Activated naive CD8-positive, alpha-beta T cell (primary cell): ENCODE results near the gene ZCWPW1.
"Not testable (repeated sequence)": the region's sequence is repeated elsewhere in the genome, so short reads cannot be mapped to it uniquely, and the experiment has no call there.

ENCODE experiments used
- H3K27ac Mint-ChIP-seq: one replicate; pipeline ENCODE4 v1.8.0; 2021; ENCODE audit warnings: mixed read lengths
- H3K27me3 Mint-ChIP-seq: one replicate; pipeline ENCODE4 v1.8.0; 2021; ENCODE audit warnings: mixed read lengths
- H3K36me3 Mint-ChIP-seq: one replicate; pipeline ENCODE4 v1.8.0; 2021; ENCODE audit warnings: mixed read lengths
- H3K4me1 Mint-ChIP-seq: one replicate; pipeline ENCODE4 v1.8.0; 2021; ENCODE audit warnings: low read depth, mixed read lengths
- H3K4me3 Mint-ChIP-seq: one replicate; pipeline ENCODE4 v1.8.0; 2021; ENCODE audit warnings: mild to moderate bottlenecking, mixed read lengths
- H3K9me3 Mint-ChIP-seq: one replicate; pipeline ENCODE4 v1.8.0; 2021; ENCODE audit warnings: low read depth, mixed read lengths

Gene ZCWPW1

GRCh38 chr7:100465702-100466311 lies 37.3 kb upstream of the ZCWPW1 start:
- no peaks in the 10 kb centered on the region for H3K9me3 Mint-ChIP-seq
- peaks cover 10% of the 10 kb centered on the region for H3K4me1 Mint-ChIP-seq
- H3K27me3 Mint-ChIP-seq = no peaks in the 10 kb centered on the region
- peak overlapping the region; percentile 22 for H3K27ac Mint-ChIP-seq
- H3K36me3 Mint-ChIP-seq = no peaks in the 10 kb centered on the region
- no peak overlapping the region for H3K4me3 Mint-ChIP-seq

- H3K27ac Mint-ChIP-seq = peak overlapping the region; percentile 22
- no peak overlapping the region for H3K4me3 Mint-ChIP-seq
- no peaks in the 10 kb centered on the region for H3K9me3 Mint-ChIP-seq
- no peaks in the 10 kb centered on the region for H3K27me3 Mint-ChIP-seq
- H3K36me3 Mint-ChIP-seq = no peaks in the 10 kb centered on the region
- H3K4me1 Mint-ChIP-seq = peaks cover 7% of the 10 kb centered on the region
Observed at GRCh38 chr7:100465299-100465698, 36.8 kb upstream of the ZCWPW1 start.

- Mint-ChIP-seq H3K36me3 (no peaks in the 10 kb centered on the region), H3K27me3 (no peaks in the 10 kb centered on the region), H3K4me1 (peaks cover 4% of the 10 kb centered on the region), H3K4me3 (no peak overlapping the region), H3K27ac (no peak overlapping the region), H3K9me3 (no peaks in the 10 kb centered on the region)
Observed at GRCh38 chr7:100464791-100465190, 36.3 kb upstream of the ZCWPW1 start.

GRCh38 chr7:100464210-100464660 lies 35.7 kb upstream of the ZCWPW1 start, which contains the start of gene SPACDR:
Gene SPACDR, minus strand, starts transcription at chr7:100464260. Its CDS starts 235 bp downstream, at chr7:100464025.
- no peak within 1 kb of the TSS for H3K4me3 Mint-ChIP-seq
- no peak within 1 kb of the TSS for H3K27ac Mint-ChIP-seq
- no peaks in the 10 kb centered on the region for H3K9me3 Mint-ChIP-seq
- H3K4me1 Mint-ChIP-seq = peaks cover 2% of the 10 kb centered on the region
- no peaks in the 10 kb centered on the region for H3K36me3 Mint-ChIP-seq
- H3K27me3 Mint-ChIP-seq = no peaks in the 10 kb centered on the region

- peaks cover 12% of the 10 kb centered on the region for H3K4me1 Mint-ChIP-seq
- no peak overlapping the region for H3K4me3 Mint-ChIP-seq
- no peak overlapping the region for H3K27ac Mint-ChIP-seq
- no peaks in the 10 kb centered on the region for H3K27me3 Mint-ChIP-seq
- no peaks in the 10 kb centered on the region for H3K36me3 Mint-ChIP-seq
- H3K9me3 Mint-ChIP-seq = no peaks in the 10 kb centered on the region
Observed at GRCh38 chr7:100457033-100457432, 28.5 kb upstream of the ZCWPW1 start.

GRCh38 chr7:100456562-100456961 lies 28.1 kb upstream of the ZCWPW1 start:
- Mint-ChIP-seq H3K36me3 (no peaks in the 10 kb centered on the region), H3K9me3 (no peaks in the 10 kb centered on the region), H3K27me3 (no peaks in the 10 kb centered on the region), H3K27ac (no peak overlapping the region), H3K4me1 (peaks cover 12% of the 10 kb centered on the region), H3K4me3 (no peak overlapping the region)

GRCh38 chr7:100455206-100455605 lies 26.7 kb upstream of the ZCWPW1 start:
- no peaks in the 10 kb centered on the region for H3K9me3 Mint-ChIP-seq
- no peaks in the 10 kb centered on the region for H3K36me3 Mint-ChIP-seq
- H3K27ac Mint-ChIP-seq = no peak overlapping the region
- no peaks in the 10 kb centered on the region for H3K27me3 Mint-ChIP-seq
- peaks cover 14% of the 10 kb centered on the region for H3K4me1 Mint-ChIP-seq
- H3K4me3 Mint-ChIP-seq = no peak overlapping the region

- not testable (repeated sequence) for H3K27me3 Mint-ChIP-seq, H3K9me3 Mint-ChIP-seq, H3K4me3 Mint-ChIP-seq, H3K36me3 Mint-ChIP-seq, H3K27ac Mint-ChIP-seq
- peaks cover 15% of the 10 kb centered on the region for H3K4me1 Mint-ChIP-seq
Observed at GRCh38 chr7:100453854-100454253, 25.4 kb upstream of the ZCWPW1 start.

- H3K9me3 Mint-ChIP-seq = no peaks in the 10 kb centered on the region
- no peaks in the 10 kb centered on the region for H3K27me3 Mint-ChIP-seq
- H3K4me3 Mint-ChIP-seq = no peak overlapping the region
- H3K27ac Mint-ChIP-seq = no peak overlapping the region
- no peaks in the 10 kb centered on the region for H3K36me3 Mint-ChIP-seq
- peaks cover 15% of the 10 kb centered on the region for H3K4me1 Mint-ChIP-seq
Observed at GRCh38 chr7:100452513-100452912, 24.0 kb upstream of the ZCWPW1 start.

GRCh38 chr7:100449190-100449795 lies 20.8 kb upstream of the ZCWPW1 start:
- Mint-ChIP-seq H3K9me3 (no peaks in the 10 kb centered on the region), H3K4me1 (peaks cover 14% of the 10 kb centered on the region), H3K27ac (peak overlapping the region; percentile 16), H3K36me3 (no peaks in the 10 kb centered on the region), H3K27me3 (no peaks in the 10 kb centered on the region), H3K4me3 (no peak overlapping the region)

- not testable (repeated sequence) for H3K27me3 Mint-ChIP-seq, H3K27ac Mint-ChIP-seq, H3K36me3 Mint-ChIP-seq
Observed at GRCh38 chr7:100447363-100447762, 18.9 kb upstream of the ZCWPW1 start.

GRCh38 chr7:100446040-100446439 lies 17.5 kb upstream of the ZCWPW1 start:
- Mint-ChIP-seq H3K9me3 (no peaks in the 10 kb centered on the region), H3K36me3 (no peaks in the 10 kb centered on the region), H3K27ac (no peak overlapping the region), H3K4me3 (no peak overlapping the region), H3K27me3 (no peaks in the 10 kb centered on the region), H3K4me1 (peaks cover 15% of the 10 kb centered on the region)

More at GRCh38 chr7:100447363-100447762, 18.9 kb upstream of the ZCWPW1 start:
- H3K4me3 Mint-ChIP-seq, H3K9me3 Mint-ChIP-seq: not testable (repeated sequence)
- peaks cover 15% of the 10 kb centered on the region for H3K4me1 Mint-ChIP-seq

- no peaks in the 10 kb centered on the region for H3K9me3 Mint-ChIP-seq
- peaks cover 12% of the 10 kb centered on the region for H3K4me1 Mint-ChIP-seq
- H3K36me3 Mint-ChIP-seq = no peaks in the 10 kb centered on the region
- no peaks in the 10 kb centered on the region for H3K27me3 Mint-ChIP-seq
- peak overlapping the region; percentile 46 for H3K27ac Mint-ChIP-seq
- no peak overlapping the region for H3K4me3 Mint-ChIP-seq
Observed at GRCh38 chr7:100444311-100445278, 16.1 kb upstream of the ZCWPW1 start.

- H3K27ac Mint-ChIP-seq = no peak overlapping the region
- H3K4me3 Mint-ChIP-seq = no peak overlapping the region
Observed at GRCh38 chr7:100443096-100443840, 14.8 kb upstream of the ZCWPW1 start.

More at GRCh38 chr7:100443096-100443840, 14.8 kb upstream of the ZCWPW1 start:
- Mint-ChIP-seq H3K36me3 (no peaks in the 10 kb centered on the region), H3K4me1 (peaks cover 12% of the 10 kb centered on the region), H3K27me3 (no peaks in the 10 kb centered on the region), H3K9me3 (no peaks in the 10 kb centered on the region)
